Fibroblast of pulmonary artery (primary cell): ENCODE measurements around the gene MEP1B.
"Not testable (repeated sequence)": the region's sequence is repeated elsewhere in the genome, so short reads cannot be mapped to it uniquely, and the experiment has no call there.

Experiments used
- DNase-seq: peaks from one replicate; pipeline ENCODE4 v3.0.0-alpha.2; 2010; ENCODE audit warnings: low read depth
- H3K4me3 ChIP-seq: replicated peaks from 2 replicates; pipeline ENCODE4 v1.5.1; 2011; ENCODE audit warnings: low read depth, mild to moderate bottlenecking, control low read depth, low read length, moderate library complexity
- TF ChIP-seq, protein P1 (sequence below): IDR thresholded peaks from 2 replicates; pipeline ENCODE4 v1.5.1; 2011; ENCODE audit warnings: mild to moderate bottlenecking, control low read depth, low read length, inconsistent platforms; ENCODE audit errors: missing control alignments

The MEP1B gene

DNA sequence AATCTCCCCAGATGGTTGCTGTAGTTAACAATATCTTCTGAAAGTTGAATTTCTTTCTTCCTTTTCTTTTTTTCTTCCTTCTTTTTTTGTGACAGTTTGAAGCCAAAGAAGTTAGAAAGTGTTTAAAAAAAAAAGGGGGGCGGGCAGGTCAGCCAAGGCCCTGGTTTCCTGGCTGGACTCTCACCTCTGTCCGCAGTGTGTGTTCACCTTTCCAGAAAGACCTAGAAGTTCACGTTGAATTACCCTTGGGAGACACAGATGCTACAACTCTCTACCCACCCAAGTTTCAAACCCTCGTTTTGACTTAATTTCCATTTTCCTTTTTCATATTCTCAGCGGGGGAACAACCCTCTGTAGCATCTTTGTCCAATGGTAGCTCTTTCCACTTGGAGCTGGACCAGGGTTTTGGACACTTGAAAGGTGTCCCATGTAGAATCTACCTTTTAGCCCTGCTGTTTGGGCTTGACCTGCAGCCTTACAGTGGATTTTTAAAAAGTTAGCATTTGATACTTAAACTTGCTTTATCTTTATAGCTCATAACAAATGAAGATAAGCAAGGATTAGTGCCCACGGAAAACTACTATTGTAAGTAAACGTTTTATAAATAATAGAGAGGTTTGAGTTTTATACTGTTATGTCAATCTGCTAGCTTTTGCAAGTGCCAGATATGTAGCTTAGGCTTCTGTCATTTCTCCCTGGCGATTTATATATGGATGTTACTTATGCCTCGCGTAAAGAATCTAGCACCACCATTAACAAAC, 20.0 kb downstream of the MEP1B start:
- TF ChIP-seq, protein P1, sequence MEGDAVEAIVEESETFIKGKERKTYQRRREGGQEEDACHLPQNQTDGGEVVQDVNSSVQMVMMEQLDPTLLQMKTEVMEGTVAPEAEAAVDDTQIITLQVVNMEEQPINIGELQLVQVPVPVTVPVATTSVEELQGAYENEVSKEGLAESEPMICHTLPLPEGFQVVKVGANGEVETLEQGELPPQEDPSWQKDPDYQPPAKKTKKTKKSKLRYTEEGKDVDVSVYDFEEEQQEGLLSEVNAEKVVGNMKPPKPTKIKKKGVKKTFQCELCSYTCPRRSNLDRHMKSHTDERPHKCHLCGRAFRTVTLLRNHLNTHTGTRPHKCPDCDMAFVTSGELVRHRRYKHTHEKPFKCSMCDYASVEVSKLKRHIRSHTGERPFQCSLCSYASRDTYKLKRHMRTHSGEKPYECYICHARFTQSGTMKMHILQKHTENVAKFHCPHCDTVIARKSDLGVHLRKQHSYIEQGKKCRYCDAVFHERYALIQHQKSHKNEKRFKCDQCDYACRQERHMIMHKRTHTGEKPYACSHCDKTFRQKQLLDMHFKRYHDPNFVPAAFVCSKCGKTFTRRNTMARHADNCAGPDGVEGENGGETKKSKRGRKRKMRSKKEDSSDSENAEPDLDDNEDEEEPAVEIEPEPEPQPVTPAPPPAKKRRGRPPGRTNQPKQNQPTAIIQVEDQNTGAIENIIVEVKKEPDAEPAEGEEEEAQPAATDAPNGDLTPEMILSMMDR = no peak
- no peak for DNase-seq
- H3K4me3 ChIP-seq = no peak overlapping the region

DNA sequence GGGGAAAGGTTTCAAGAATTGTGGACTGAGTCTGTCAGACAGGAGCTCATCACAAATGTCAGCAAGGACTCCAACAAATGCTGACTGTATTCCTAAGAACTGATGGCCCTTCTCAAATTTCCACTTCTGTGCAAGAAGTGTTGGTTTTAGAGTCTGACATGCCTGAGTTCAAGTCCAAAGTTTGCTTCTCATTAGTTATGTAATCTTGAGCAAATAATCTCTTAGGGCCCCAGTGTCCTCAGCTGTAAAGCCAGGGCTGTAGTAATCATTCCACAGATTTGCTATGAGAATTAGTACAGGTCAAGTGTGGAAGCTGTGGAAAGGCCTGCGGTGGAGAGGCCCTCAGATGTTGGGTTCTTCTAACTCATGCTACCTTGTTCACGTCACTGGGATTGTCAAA, 23.9 kb downstream of the MEP1B start:
- TF ChIP-seq, protein P1 = no peak
- DNase-seq = no peak
- no peak overlapping the region for H3K4me3 ChIP-seq

DNA sequence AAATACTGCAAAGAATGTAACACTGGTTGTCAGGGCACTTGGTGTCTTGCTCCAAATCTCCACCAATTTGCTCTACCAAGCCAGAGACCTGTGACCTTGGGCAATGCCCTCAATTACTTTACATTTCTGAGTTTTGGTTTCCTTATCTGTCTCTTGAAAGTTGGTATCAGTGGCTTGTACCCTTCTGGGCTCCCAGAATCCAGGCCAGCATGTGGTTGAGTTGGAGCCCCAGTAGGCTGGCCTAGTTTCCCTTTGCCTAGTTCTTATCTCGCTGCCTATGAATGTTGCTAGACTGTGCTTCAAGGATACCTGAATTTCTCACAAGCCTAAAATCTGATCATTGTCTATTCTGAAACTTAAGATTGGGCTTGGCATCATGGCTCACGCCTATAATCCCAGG, 26.6 kb downstream of the MEP1B start:
- DNase-seq = no peak
- no peak overlapping the region for H3K4me3 ChIP-seq
- TF ChIP-seq, protein P1 = no peak

DNA sequence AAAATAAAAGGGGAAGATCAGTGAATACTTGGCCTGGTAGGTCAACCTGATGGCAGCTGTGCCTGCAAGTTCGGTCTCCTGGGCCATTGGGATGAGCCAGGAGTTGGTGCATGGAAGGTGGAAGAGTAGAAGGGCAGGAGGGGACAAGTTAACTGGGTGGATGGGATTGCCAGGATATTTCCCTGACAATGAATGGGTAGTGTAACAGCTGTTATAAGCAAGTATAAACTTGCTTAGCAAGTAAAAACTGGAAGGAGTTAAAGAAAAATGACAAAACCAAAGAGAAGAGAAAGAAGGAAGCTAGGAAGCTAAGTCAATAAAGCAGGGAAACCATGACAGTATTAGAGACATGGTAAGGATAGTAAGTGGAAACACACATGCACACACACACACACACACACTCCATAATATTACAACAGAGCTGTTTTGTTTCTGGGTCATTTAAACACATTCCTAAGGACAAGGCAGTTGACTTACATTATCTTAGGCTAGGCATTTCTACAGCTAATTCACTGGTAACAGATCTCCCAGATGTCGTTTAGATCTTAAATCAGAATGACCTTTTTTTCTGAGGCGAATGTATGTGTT, 29.7 kb downstream of the MEP1B start:
- TF ChIP-seq, protein P1 = no peak
- no peak for DNase-seq
- no peak overlapping the region for H3K4me3 ChIP-seq

DNA sequence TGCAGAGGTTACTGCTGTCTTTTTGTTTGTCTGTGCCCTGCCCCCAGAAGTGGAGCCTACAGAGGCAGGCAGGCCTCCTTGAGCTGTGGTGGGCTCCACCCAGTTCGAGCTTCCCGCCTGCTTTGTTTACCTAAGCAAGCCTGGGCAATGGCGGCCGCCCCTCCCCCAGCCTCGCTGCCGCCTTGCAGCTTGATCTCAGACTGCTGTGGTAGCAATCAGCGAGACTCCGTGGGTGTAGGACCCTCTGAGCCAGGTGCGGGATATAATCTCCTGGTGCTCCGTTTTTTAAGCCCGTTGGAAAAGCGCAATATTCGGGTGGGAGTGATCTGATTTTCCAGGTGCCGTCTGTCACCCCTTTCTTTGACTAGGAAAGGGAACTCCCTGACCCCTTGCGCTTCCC, 43.5 kb downstream of the MEP1B start:
- DNase-seq, H3K4me3 ChIP-seq: not testable (repeated sequence)

DNA sequence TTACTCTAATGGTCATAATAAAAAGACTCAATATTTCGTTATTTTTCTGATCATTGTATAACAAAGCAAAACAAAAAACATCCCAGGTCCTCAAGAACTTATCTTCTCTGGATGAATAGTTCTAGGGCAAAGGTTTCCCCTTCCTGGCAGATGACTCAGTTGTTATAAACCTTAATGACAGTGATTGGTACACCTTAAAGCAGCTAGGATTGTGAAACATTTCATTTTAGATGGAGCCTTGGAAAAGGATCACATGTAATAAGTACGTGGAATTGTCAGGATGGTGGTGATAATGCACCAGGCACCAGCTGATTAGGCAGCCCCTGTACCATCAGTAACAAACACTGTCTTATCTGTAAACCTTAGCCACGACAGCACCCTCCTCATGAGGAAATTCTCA, 47.2 kb downstream of the MEP1B start:
- TF ChIP-seq, protein P1 = no peak
- no peak overlapping the region for H3K4me3 ChIP-seq
- no peak for DNase-seq

DNA sequence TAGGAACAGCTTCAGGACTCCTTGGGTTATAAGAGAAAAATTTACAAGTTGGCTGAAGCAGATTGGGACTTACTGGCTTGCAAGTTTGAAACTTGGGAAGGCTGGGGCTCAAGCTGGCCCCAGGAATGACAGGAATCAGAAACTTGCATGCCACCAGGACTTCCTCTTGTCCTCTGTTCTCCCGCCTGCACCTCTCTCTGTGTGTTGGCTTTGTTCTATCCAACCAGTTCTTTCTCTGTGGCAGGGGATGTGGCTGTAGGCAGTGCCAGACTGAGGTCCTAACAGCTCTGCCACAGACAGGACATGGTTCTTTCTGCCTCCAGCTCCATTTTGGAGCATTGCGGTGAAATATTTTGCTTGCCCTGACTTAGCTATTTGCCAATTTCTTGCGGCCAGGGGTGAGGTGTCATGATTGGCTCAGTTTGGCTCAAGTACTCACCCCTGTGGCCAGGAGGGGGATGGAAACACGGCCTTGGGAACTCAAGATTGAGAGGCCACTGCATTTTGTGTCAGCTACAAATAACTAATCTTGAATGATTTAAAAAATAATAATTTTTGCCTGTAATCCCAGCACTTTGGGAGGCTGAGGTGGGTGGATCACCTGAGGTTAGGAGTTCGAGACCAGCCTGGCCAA, 48.9 kb downstream of the MEP1B start:
- DNase-seq = no peak
- no peak overlapping the region for H3K4me3 ChIP-seq
- TF ChIP-seq, protein P1 = no peak
